Endothelial cell of umbilical vein (primary cell): Measurements from ENCODE around the gene HDAC8.

Source experiments
- CTCF ChIP-seq, 2 donors: IDR thresholded peaks; 1 replicate in 1 of 2; 2 replicates in 1 of 2; pipeline ENCODE4 v1.5.1; 2011; ENCODE audit warnings: low read length in 2 of 2, mild to moderate bottlenecking in 2 of 2, moderate library complexity in 2 of 2, control low read depth in 1 of 2, inconsistent platforms in 1 of 2, low read depth in 1 of 2; ENCODE audit not compliant: insufficient read depth in 1 of 2; ENCODE audit errors: extremely low read depth in 1 of 2
- JUN ChIP-seq: IDR thresholded peaks from 2 replicates; pipeline ENCODE4 v1.6.1; 2011; ENCODE audit warnings: borderline replicate concordance, low read depth; ENCODE audit not compliant: insufficient read length, insufficient read depth
- TF ChIP-seq, protein P1 (sequence below): IDR thresholded peaks from 2 replicates; pipeline ENCODE4 v1.6.1; 2011; ENCODE audit not compliant: insufficient read depth, insufficient read length

GRCh38 chrX:72296991-72297390, 275.7 kb downstream of the HDAC8 start:
- TF ChIP-seq CTCF (IDR thresholded peaks at IDR 0.05; ENCODE audit: extremely low read depth in 1 of 2, insufficient read depth in 1 of 2, low read depth in 1 of 2, low read length in 2 of 2) (no peak), JUN (no peak)
- TF ChIP-seq, protein P1, sequence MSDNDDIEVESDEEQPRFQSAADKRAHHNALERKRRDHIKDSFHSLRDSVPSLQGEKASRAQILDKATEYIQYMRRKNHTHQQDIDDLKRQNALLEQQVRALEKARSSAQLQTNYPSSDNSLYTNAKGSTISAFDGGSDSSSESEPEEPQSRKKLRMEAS = no peak
